Cardiac muscle cell (in vitro differentiated cells and primary cell): ENCODE measurements around the gene ABCC8. TPM values are rescaled to one million over a fixed set of nuclear protein-coding genes. Genes with fewer than 3 reads are reported as not detected.

Experiments used
- DNase-seq, 2 donors: peaks; one replicate each; pipeline versions ENCODE4 v3.0.0 to v3.0.0-alpha.2; 2010 to 2017; ENCODE audit warnings: low read depth in 1 of 2, low spot score in 1 of 2
- H3K27ac ChIP-seq: fragments of 200-600 bp; sonication (generic); 2 replicates; pipeline ENCODE4 v1.5.1; 2016
- H3K27me3 ChIP-seq: fragments of 200-600 bp; sonication (generic); 2 replicates; pipeline ENCODE4 v1.6.0; 2016; ENCODE audit warnings: control low read depth
- H3K36me3 ChIP-seq: fragments of 200-600 bp; sonication (generic); 2 replicates; pipeline ENCODE4 v1.5.1; 2016; ENCODE audit warnings: control low read depth
- H3K4me1 ChIP-seq: fragments of 200-600 bp; sonication (generic); 2 replicates; pipeline ENCODE4 v1.8.1; 2017; ENCODE audit warnings: low read depth, mild to moderate bottlenecking, mixed run types
- H3K4me3 ChIP-seq: fragments of 200-600 bp; sonication (generic); 2 replicates; pipeline ENCODE4 v1.5.1; 2016; ENCODE audit warnings: mild to moderate bottlenecking
- H3K9me3 ChIP-seq: fragments of 200-600 bp; sonication (generic); 2 replicates; pipeline ENCODE4 v1.5.1; 2017; ENCODE audit warnings: low read depth, mild to moderate bottlenecking, control low read depth
- CTCF ChIP-seq: IDR thresholded peaks from 2 replicates; pipeline ENCODE4 v1.5.1; 2012; ENCODE audit warnings: low read depth, mild to moderate bottlenecking, low read length
- polyA plus RNA-seq: library from polyadenylated mRNA; unstranded; fragments of >200 nt; fragmentation: Nextera tagmentation; extraction: Ambion mirVana; gene quantifications from 2 replicates; pipeline ENCODE4 v1.2.1, GENCODE V29; 2016
- total RNA-seq: library from RNA; depleted of rRNA; stranded (reverse); fragments of >200 nt; gene quantifications from 2 replicates; pipeline ENCODE4 v1.2.3, GENCODE V29; 2016

The ABCC8 gene
- total and polyA plus RNA-seq, 2 experiments from 2014 or later = 2.4 to 5.3 TPM

- no peak overlapping the region for H3K27ac ChIP-seq
- H3K36me3 ChIP-seq = no peaks in the 10 kb centered on the region
- no peaks in the 10 kb centered on the region for H3K27me3 ChIP-seq
- H3K4me1 ChIP-seq = no peaks in the 10 kb centered on the region
- TF ChIP-seq CTCF = no peak
- H3K9me3 ChIP-seq = no peaks in the 10 kb centered on the region
- peak in 1 of 2 donors; percentile 37 for DNase-seq
- H3K4me3 ChIP-seq = no peak overlapping the region
These were observed 34.0 kb upstream of the ABCC8 start for GRCh38 chr11:17510507-17511206.

GRCh38 chr11:17508791-17509190, 32.1 kb upstream of the ABCC8 start:
- DNase-seq = peak in 1 of 2 donors; percentile 4
- H3K4me1 ChIP-seq = no peaks in the 10 kb centered on the region
- H3K27me3 ChIP-seq = no peaks in the 10 kb centered on the region
- no peak overlapping the region for H3K27ac ChIP-seq
- no peaks in the 10 kb centered on the region for H3K9me3 ChIP-seq
- no peak for TF ChIP-seq CTCF
- H3K4me3 ChIP-seq = no peak overlapping the region
- H3K36me3 ChIP-seq = no peaks in the 10 kb centered on the region

GRCh38 chr11:17508306-17508705, 31.7 kb upstream of the ABCC8 start:
- Histone ChIP-seq H3K27me3 (no peaks in the 10 kb centered on the region), H3K36me3 (no peaks in the 10 kb centered on the region), H3K4me1 (no peaks in the 10 kb centered on the region), H3K27ac (no peak overlapping the region), H3K9me3 (no peaks in the 10 kb centered on the region), H3K4me3 (no peak overlapping the region)
- no peak for TF ChIP-seq CTCF
- DNase-seq = peak in 1 of 2 donors; percentile 13

- H3K36me3 ChIP-seq = no peaks in the 10 kb centered on the region
- TF ChIP-seq CTCF = no peak
- H3K27me3 ChIP-seq = no peaks in the 10 kb centered on the region
- DNase-seq = no peak
- no peaks in the 10 kb centered on the region for H3K9me3 ChIP-seq
- H3K4me1 ChIP-seq = no peaks in the 10 kb centered on the region
- no peak overlapping the region for H3K4me3 ChIP-seq
- no peak overlapping the region for H3K27ac ChIP-seq
These were observed 31.1 kb upstream of the ABCC8 start for GRCh38 chr11:17507773-17508172.

GRCh38 chr11:17506942-17507341, 30.3 kb upstream of the ABCC8 start:
- no peaks in the 10 kb centered on the region for H3K36me3 ChIP-seq
- H3K27me3 ChIP-seq = no peaks in the 10 kb centered on the region
- DNase-seq = no peak
- no peak for TF ChIP-seq CTCF
- H3K4me1 ChIP-seq = no peaks in the 10 kb centered on the region
- no peak overlapping the region for H3K27ac ChIP-seq
- no peak overlapping the region for H3K4me3 ChIP-seq
- H3K9me3 ChIP-seq = no peaks in the 10 kb centered on the region

- H3K4me1 ChIP-seq = no peaks in the 10 kb centered on the region
- peak in 1 of 2 donors; percentile 5 for DNase-seq
- no peak overlapping the region for H3K4me3 ChIP-seq
- no peak for TF ChIP-seq CTCF
- H3K27me3 ChIP-seq = no peaks in the 10 kb centered on the region
- H3K9me3 ChIP-seq = no peaks in the 10 kb centered on the region
- H3K36me3 ChIP-seq = no peaks in the 10 kb centered on the region
- H3K27ac ChIP-seq = no peak overlapping the region
These were observed 29.7 kb upstream of the ABCC8 start for GRCh38 chr11:17506314-17506713.
